Activated effector memory CD4-positive, alpha-beta T cell treated with anti-CD3 and anti-CD28 coated beads, Interleukin-2, amount 50 U/mL, for 16 hours (primary cell): ENCODE measurements around the gene TRANK1.

ENCODE experiments used
- DNase-seq: peaks from one replicate; pipeline ENCODE4 v3.0.0-alpha.2; 2020

Gene TRANK1

DNA sequence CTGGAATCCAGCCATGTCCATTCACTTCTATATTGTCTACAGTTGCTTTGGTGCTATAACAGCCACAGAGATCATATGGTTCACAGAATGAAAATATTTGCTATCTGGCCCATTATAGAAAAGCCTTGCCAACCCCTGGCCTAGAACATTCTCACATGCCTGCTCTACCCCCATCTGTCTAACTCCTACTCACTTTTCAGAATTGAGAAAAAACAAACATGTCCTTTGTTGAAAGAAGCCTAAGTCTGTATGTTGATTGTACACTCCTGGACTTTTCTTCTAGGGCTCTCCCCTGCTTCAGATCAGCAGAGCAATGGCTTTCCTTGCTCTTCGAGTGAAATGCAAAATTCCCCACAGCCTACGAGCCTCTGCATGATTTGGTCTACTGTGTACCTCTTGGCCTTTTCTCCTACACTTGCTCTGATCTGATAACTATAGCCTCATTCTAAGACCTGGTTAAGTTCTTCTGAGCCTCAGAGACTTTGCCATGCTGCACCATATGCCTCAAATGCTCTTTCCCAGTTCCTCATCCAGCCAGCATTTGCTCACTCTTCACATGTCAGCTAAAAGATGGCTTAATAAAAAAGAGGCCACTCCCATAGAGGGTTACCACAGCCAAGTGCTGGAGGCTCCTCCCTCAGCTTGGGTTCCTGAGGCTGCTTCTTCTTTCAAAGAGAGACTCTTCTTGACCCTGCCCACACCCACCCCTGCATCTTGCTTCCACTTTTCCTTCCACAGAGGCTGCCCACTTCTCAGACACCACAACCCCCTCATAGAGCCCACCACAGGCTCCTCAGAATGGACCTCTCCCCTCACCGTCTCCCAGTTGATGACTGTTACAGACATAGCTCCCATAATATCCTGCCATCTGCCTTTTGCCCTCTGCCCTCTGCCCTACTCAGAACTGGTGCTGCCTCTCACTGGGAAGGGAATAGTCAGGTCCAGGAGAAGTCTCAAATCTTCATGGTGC, 157.6 kb downstream of the TRANK1 start:
- no peak for DNase-seq

DNA sequence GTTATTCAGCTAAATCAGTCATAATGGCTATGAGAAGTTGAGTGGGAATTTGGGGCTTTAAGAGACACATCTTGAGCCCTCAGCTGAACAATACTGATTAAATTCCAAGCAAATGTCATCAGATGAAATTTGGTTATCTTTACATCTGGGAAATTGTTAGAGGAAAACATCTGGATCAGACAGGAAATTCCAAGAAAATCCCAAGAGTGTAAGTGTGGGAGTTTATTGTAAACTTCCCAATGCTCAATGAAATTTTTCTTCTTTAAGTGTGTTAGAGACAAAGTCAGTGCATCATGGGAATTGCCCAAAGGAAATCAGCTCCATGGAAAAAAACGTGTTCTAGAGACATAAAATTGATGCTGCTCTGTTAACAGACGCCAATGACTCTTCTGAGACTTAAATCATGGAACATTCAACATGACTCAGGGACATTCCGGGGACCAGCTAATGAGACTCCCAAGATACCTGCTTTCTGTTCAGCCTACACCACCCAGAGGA, 160.7 kb downstream of the TRANK1 start:
- no peak for DNase-seq

DNA sequence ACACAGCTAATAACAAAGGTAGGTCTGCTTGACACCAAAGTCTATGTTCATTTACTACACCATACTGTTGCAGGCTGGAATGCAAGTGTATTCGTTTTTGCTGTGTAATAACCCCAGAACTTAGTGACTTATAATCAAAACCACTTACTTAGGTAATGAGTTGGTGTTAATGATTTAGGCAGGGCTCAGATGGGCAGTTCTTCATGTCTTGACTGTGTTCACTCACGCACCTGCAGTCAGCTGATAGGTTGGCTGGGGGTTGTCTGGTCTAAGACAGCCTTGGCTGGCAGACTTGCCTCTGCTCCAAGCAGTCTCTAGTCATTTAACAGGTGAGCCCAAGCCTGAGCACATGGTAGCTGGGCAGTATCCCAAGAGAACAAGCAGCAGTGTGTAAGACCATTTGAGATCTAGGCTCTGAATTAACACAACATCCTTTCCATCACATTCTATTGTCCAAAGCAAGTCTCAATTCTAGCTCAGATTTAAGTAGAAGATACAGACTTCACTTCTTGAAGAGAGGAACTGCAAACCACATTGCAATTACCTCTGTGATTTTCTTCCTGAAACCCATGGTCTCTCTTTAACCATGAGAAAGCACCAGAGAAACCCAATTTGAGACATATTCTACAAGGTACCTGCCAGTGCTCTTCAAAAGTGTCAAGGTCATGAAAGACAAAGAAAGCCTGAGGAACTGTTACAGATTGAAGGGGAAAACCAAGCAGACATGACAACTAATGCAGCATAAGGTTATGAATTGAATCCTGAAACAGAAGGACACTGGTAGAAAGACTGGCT, 167.2 kb downstream of the TRANK1 start:
- no peak for DNase-seq
